Pancreas (tissue), 10 donors: Measurements from ENCODE around the gene SEPTIN10. TPM values are rescaled to one million over a fixed set of nuclear protein-coding genes. Genes with fewer than 3 reads are reported as not detected.

Source experiments
- ATAC-seq, 4 donors: fragments of 200-7000 bp; cut with Tn5 transposase; one replicate each; pipeline versions ENCODE4 v1.8.0 to v1.9.1; 2020; ENCODE audit warnings: mild to moderate bottlenecking in 4 of 4, moderate library complexity in 4 of 4
- DNase-seq, 6 donors: peaks; one replicate each; pipeline ENCODE4 v3.0.0-alpha.2; 2020
- FAIRE-seq: peaks from 2 replicates; lab custom pipeline; 2012; peaks lifted over from hg19 to GRCh38; lab: Jason Lieb, UNC
- H3K27ac ChIP-seq, 4 donors: fragments of 200-600 bp; sonication (generic); 1 replicate in 3 of 4; 2 replicates in 1 of 4; pipeline versions ENCODE4 v1.5.0 to v1.8.0; 2020
- H3K27me3 ChIP-seq, 4 donors: fragments of 200-600 bp; one replicate each; pipeline ENCODE4 v1.8.0; 2021
- H3K36me3 ChIP-seq, 3 donors: fragments of 200-600 bp; sonication (generic) in 1 of 3; one replicate each; pipeline versions ENCODE4 v1.5.0 to v1.8.0; 2020 to 2021
- H3K4me1 ChIP-seq, 3 donors: fragments of 200-600 bp; one replicate each; pipeline ENCODE4 v1.8.0; 2021
- H3K4me3 ChIP-seq, 4 donors: fragments of 200-600 bp; sonication (generic) in 2 of 4; one replicate each; pipeline versions ENCODE4 v1.5.0 to v1.8.0; 2020 to 2021
- H3K9me3 ChIP-seq, 4 donors: fragments of 200-600 bp; one replicate each; pipeline ENCODE4 v1.8.0; 2021
- WGBS, 2 donors: extraction: QIAGEN DNeasy Blood & Tissue Kit; methylation state at CpG; one replicate each; pipeline ENCODE4 v1.1.7; 2013; 5-methylcytosine and 5-hydroxymethylcytosine counted together
- intact Hi-C, 3 donors: fragments of 100-400 bp; cut with DNase I; formaldehyde crosslinking; loops; one replicate each; pipeline versions ENCODE4 v1.11.1 to v1.14.2; 2022
- polyA plus RNA-seq, 2 donors: library from polyadenylated mRNA; stranded (reverse); fragments of 200-250 nt; gene quantifications; one replicate each; pipeline ENCODE4 v1.2.3, GENCODE V29; 2013
- total RNA-seq, 6 donors: library from RNA; stranded (reverse); fragmentation: NEBNext Ultra II Directional in 4 of 6; extraction: Animal tissue kit (Norgen Biotek cat#: 25700) in 4 of 6; gene quantifications; one replicate each; pipeline versions ENCODE4 v1.2.1 to v1.2.4, GENCODE V29; 2021 to 2023
- TF ChIP-seq, protein P1 (sequence below), 4 donors: fragments of 200-600 bp; sonication (generic) in 3 of 4; IDR thresholded peaks; one replicate each; pipeline versions ENCODE4 v1.5.0 to v1.8.0; 2021; ENCODE audit warnings: antibody characterized with exemption in 4 of 4
- donor health status: healthy with polysubstance abuse.
- donor health status: DM: no; HTN: no; CAD: no; lungs with moderate emphysema.
- donor health status: DM: no; HTN: no; CAD: no.
- donor health status: control.
- donor health status: control.
- donor health status: Bipolar disorder and iron deficiency.
- donor health status: DM: yes; HTN: yes; CAD: no.
- donor health status: DM: no; HTN: no; CAD: no.
- donor health status: DM: no; HTN: no; CAD: no.
- donor health status: DM: yes; HTN: yes; CAD: no.

SEPTIN10 gene
- total and polyA plus RNA-seq, 8 donors: 7.9 to 27.1 (median 16.2) TPM

DNA sequence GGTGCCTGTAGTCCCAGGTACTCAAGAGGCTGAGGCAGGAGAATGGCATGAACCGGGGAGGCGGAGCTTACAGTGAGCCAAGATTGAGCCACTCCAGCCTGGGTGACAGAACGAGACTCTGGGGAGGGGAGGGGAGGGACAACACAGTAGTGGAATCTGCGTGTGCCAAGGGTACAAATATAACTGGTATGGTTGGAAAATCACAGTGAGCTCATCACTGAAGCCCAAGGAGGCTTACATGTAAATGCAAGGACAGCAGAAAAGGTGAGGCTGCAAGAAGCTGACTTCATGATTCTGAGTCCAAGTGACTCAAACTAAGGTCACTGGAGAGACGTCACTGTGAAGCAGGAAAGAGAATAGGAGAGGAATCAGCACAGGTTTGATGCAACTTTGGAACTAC is 9.2 kb downstream of the SEPTIN10 start:
- TF ChIP-seq, protein P1, sequence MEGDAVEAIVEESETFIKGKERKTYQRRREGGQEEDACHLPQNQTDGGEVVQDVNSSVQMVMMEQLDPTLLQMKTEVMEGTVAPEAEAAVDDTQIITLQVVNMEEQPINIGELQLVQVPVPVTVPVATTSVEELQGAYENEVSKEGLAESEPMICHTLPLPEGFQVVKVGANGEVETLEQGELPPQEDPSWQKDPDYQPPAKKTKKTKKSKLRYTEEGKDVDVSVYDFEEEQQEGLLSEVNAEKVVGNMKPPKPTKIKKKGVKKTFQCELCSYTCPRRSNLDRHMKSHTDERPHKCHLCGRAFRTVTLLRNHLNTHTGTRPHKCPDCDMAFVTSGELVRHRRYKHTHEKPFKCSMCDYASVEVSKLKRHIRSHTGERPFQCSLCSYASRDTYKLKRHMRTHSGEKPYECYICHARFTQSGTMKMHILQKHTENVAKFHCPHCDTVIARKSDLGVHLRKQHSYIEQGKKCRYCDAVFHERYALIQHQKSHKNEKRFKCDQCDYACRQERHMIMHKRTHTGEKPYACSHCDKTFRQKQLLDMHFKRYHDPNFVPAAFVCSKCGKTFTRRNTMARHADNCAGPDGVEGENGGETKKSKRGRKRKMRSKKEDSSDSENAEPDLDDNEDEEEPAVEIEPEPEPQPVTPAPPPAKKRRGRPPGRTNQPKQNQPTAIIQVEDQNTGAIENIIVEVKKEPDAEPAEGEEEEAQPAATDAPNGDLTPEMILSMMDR (IDR thresholded peaks at IDR 0.05): no peak
- Histone ChIP-seq H3K9me3 (no peaks in the 10 kb centered on the region), H3K36me3 (no peaks in the 10 kb centered on the region), H3K4me3 (no peak overlapping the region), H3K27me3 (no peaks in the 10 kb centered on the region), H3K27ac (no peak overlapping the region), H3K4me1 (no peaks in the 10 kb centered on the region)
- WGBS, 2 donors: 73 to 85% methylated on average over 5 of the region's 5 CpGs
- DNase-seq: no peak
- no peak for ATAC-seq
- FAIRE-seq: no peak
- intact Hi-C loops: no loop called here

DNA sequence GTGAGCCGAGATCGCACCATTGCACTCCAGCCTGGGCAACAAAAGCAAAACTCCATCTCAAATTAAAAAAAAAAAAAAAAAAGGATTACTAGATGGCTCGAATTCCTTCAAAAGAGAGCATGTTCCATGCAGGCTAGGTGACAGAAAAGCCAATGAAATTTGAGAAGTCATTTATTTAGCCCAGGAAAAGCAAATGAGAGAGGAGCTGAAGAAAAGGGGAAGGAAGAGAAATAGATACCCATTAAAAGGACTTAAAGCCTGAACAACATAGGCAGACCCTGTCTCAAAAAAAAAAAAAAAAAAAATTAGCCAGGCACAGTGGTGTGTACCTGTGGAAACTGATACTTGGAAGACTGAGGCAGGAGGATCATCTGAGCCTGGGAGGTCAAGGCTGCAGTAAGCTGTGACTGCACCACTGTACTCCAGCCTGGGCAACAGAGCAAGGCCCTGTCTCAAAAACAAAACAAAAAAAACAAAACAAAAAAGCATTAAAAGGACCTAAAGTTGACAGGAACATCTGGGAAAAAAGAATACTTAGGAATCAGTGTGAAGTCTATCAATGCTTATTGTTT is 11.1 kb downstream of the SEPTIN10 start:
- intact Hi-C loops: no loop called here
- Histone ChIP-seq H3K9me3 (no peaks in the 10 kb centered on the region), H3K4me1 (no peaks in the 10 kb centered on the region), H3K27ac (no peak overlapping the region), H3K27me3 (no peaks in the 10 kb centered on the region), H3K36me3 (no peaks in the 10 kb centered on the region), H3K4me3 (no peak overlapping the region)
- DNase-seq: no peak
- TF ChIP-seq, protein P1 (IDR thresholded peaks at IDR 0.05): no peak
- no peak for ATAC-seq
- 87 to 93% methylated on average over 3 of the region's 3 CpGs for WGBS, 2 donors
- no peak for FAIRE-seq

DNA sequence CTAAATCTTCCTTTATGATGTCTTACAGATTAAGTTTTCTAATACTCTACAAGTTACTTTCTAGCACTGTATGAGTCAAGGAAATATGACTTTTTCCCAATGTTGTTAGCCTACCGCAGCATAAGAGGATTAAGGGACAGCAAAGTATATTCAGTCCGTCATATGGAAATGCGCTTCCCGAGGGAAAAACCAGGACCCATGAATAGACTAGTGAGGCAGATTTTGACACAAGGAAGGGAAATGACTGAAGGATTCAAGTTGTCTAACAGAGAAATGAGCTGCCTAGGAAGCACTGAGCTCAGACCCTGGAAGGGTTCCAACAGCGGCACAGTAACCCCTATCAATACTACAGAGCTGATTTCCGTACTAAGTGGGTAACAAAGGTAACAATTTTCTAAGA is 12.0 kb downstream of the SEPTIN10 start:
- DNase-seq: no peak
- H3K9me3 ChIP-seq: no peaks in the 10 kb centered on the region
- no peak for FAIRE-seq
- no peak overlapping the region for H3K4me3 ChIP-seq
- no peaks in the 10 kb centered on the region for H3K4me1 ChIP-seq
- H3K27ac ChIP-seq: no peak overlapping the region
- H3K36me3 ChIP-seq: no peaks in the 10 kb centered on the region
- 74 to 83% methylated on average over 6 of the region's 6 CpGs for WGBS, 2 donors
- intact Hi-C loops: no loop called here
- TF ChIP-seq, protein P1 (IDR thresholded peaks at IDR 0.05): no peak
- ATAC-seq: no peak
- no peaks in the 10 kb centered on the region for H3K27me3 ChIP-seq

DNA sequence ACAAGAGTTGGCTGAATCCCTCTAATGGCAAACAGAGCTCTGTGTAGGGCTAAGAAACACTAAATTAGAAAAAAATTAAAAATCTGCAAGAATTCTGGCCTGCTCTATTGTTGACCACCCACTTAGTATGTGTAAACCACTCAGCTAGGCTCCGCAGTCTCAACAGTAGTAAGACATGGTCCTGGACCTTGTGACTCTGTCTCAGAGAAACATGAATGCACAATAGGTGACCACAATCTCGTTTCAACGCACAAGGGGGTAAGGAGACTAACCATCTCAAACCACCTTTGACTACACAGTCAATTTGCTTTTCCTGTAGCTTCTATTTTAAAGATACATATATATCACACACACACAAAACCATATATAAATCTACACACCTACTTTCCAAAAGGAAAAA is 16.5 kb downstream of the SEPTIN10 start:
- no peaks in the 10 kb centered on the region for H3K9me3 ChIP-seq
- no peaks in the 10 kb centered on the region for H3K27me3 ChIP-seq
- DNase-seq (no peak), ATAC-seq (no peak), FAIRE-seq (no peak)
- TF ChIP-seq, protein P1 (IDR thresholded peaks at IDR 0.05): no peak
- no peak overlapping the region for H3K27ac ChIP-seq
- no peak overlapping the region for H3K4me3 ChIP-seq
- no peaks in the 10 kb centered on the region for H3K36me3 ChIP-seq
- H3K4me1 ChIP-seq: no peaks in the 10 kb centered on the region
- WGBS, 2 donors: 83 to 89% methylated on average over 3 of the region's 3 CpGs
- intact Hi-C loops: no loop called here

DNA sequence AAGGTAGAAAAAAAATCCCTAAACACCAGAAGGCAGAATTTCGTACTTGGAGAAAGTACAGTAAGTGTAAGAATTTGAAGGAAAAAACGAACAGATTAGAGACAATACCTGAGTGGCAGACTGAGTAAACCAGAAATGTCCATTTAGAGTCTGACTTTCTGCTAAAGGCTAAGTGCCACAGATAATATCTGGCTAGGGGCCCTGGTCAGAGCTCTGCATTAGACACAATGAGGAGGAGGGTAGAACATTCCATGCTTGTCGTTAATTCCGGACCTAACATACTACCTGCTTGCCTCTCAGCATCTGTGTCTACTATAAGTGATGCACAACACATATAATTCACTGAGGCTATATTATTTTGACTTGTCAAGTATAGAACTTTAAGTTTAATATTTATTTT is 18.1 kb downstream of the SEPTIN10 start:
- H3K36me3 ChIP-seq: no peaks in the 10 kb centered on the region
- H3K4me1 ChIP-seq: no peaks in the 10 kb centered on the region
- 80 to 85% methylated on average over 4 of the region's 4 CpGs for WGBS, 2 donors
- TF ChIP-seq, protein P1 (IDR thresholded peaks at IDR 0.05): no peak
- no peak overlapping the region for H3K4me3 ChIP-seq
- no peaks in the 10 kb centered on the region for H3K27me3 ChIP-seq
- ATAC-seq: no peak
- intact Hi-C loops: no loop called here
- DNase-seq: no peak
- H3K9me3 ChIP-seq: no peaks in the 10 kb centered on the region
- FAIRE-seq: no peak
- H3K27ac ChIP-seq: no peak overlapping the region
